AG10803 (cell line): ENCODE data around the gene NUB1.

ENCODE experiments used
- DNase-seq: peaks from one replicate; pipeline ENCODE4 v3.0.0; 2010; ENCODE audit warnings: low read depth
- H3K4me3 ChIP-seq: 2 replicates; pipeline ENCODE4 v1.5.1; 2011; ENCODE audit warnings: mild to moderate bottlenecking, low read length, control low read depth
- CTCF ChIP-seq: conservative IDR thresholded peaks from 2 replicates; pipeline ENCODE4 v1.5.1; 2011; ENCODE audit warnings: mild to moderate bottlenecking, low read length, control low read depth, inconsistent platforms

Gene NUB1

DNA sequence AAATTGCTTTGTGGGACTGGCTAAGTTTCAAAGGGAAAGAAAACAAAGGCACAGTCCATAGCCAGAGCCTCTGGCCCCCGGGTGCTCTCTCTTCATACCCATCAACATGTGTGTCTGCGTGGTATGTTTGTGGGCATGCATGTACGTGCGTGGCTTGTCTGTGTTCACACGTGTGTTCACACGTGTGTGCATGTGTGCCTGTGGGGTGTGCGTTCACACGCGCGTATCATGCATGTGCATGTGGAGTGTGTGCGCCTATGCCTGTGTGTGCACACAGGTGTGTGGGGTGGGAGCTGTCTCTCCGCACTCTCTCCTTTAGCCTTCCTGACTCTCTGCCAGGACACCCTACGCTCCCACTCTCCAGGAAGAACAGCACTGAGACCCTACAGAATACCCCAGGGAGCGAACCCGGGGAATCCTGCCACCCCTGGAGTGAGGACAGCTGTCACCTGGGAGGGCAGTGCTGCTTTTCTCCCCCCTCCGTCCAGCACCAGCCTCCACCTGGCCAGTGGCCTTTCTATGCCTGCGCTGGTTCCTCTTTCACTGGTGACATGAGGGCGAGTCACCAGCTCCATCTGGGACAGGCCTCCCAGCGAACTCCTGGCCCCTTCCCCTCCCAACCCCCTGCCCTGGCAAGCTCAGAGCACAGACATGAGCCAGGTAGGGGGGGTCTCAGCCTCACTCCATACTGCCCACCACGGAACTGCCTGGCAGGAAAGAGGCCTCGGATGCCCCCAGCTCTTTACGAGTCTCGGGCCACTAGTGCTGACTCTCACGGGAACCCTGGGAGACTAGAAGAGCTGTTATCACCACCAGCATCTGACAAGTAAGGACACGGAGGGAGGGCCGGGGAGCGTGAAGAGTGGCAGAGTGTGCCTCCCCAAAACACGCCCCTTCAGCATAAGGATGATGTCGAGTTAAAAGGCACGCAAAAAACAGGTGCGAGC is 51.7 kb downstream of the NUB1 start:
- no peak for DNase-seq
- no peak overlapping the region for H3K4me3 ChIP-seq
- TF ChIP-seq CTCF: no peak

- DNase-seq: no peak
- no peak overlapping the region for H3K4me3 ChIP-seq
- no peak for TF ChIP-seq CTCF
Measured at GRCh38 chr7:151394076-151395035, 52.7 kb downstream of the NUB1 start.

- H3K4me3 ChIP-seq: no peak overlapping the region
- no peak for DNase-seq
- TF ChIP-seq CTCF: no peak
Measured at GRCh38 chr7:151395036-151395367, 53.4 kb downstream of the NUB1 start.

DNA sequence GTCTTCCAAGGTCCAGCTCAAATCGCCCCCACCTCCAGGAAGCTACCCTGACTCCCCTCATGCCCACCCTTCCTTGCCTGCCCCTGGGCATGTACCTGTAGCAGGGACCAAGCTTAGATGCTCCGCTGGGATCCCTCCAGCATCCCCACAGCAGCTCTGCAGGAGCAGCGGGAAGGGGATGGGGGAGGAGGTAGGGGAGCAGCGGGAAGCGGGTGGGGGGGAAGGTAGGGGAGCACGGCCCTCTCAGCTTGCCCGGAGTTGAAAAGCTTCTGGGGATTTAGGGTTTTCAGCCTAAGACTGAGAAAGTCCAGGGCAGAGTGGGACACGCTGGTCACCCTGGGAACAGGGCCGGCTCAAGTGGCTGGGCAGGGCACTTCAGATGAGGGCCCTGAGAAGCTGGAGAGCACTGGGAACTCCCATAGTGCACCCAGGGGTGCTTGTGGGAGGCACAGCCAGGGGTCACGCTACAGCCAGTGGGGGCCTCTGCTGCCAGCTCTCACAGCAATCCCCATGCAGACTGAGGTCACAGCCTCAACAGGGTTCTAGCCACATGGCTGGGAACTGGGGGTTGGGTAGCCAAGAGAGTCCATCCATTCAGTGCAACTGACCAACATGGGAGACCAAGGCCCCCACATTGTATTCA is 54.8 kb downstream of the NUB1 start:
- DNase-seq: no peak
- no peak for TF ChIP-seq CTCF
- H3K4me3 ChIP-seq: no peak overlapping the region

- no peak overlapping the region for H3K4me3 ChIP-seq
- TF ChIP-seq CTCF: no peak
- no peak for DNase-seq
Measured at GRCh38 chr7:151397026-151397425, 55.4 kb downstream of the NUB1 start.

- no peak for DNase-seq
- no peak overlapping the region for H3K4me3 ChIP-seq
Measured at GRCh38 chr7:151398446-151399304, 57.1 kb downstream of the NUB1 start.

More at GRCh38 chr7:151398446-151399304, 57.1 kb downstream of the NUB1 start:
- no peak for TF ChIP-seq CTCF
